22Rv1 (cell line): ENCODE results near the gene PTPRD.

Source experiments
- CTCF ChIP-seq: fragments of 450-650 bp; IDR thresholded peaks from 2 replicates; pipeline ENCODE4 v1.5.1; 2017; ENCODE audit warnings: mild to moderate bottlenecking
- ZFX ChIP-seq: fragments of 450-650 bp; IDR thresholded peaks from 2 replicates; pipeline ENCODE4 v1.6.1; 2017; ENCODE audit warnings: antibody characterized with exemption, borderline replicate concordance

DNA sequence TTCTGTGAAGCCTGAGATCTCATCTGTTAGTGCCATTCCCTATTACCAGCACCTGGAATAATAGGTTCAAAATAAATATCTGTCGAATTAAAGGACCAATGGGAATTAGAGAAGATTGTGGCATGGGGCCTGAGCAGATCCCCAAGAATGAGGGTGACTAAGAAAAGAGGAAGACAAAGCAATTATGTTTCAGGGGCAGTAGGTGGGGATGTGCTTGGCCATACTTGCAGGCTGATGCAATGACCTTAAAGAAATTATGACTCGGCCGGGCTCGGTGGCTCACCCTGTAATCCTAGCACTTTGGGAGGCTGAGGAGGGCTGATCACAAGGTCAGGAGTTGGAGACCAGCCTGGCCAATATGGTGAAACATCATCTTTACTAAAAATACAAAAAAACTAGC is 562.8 kb downstream of the PTPRD start:
- TF ChIP-seq ZFX (no peak), CTCF (no peak)
